GM19324 (cell line): Measurements from ENCODE around the gene GTF3C4.

ENCODE experiments used
- ATAC-seq: cut with Tn5 transposase; IDR thresholded peaks from one replicate; pipeline ENCODE4 v1.9.1; 2021; ENCODE audit warnings: mild to moderate bottlenecking, moderate library complexity; ENCODE audit not compliant: unreplicated experiment, low FRiP score

Gene GTF3C4

GRCh38 chr9:132728497-132728896 is 58.2 kb downstream of the GTF3C4 start:
- no peak for ATAC-seq

GRCh38 chr9:132729235-132729890 is 59.1 kb downstream of the GTF3C4 start:
- ATAC-seq = no peak

GRCh38 chr9:132730054-132731033 is 60.1 kb downstream of the GTF3C4 start:
- no peak for ATAC-seq

- no peak for ATAC-seq
Measured at GRCh38 chr9:132731230-132731629, 61.0 kb downstream of the GTF3C4 start.

GRCh38 chr9:132732326-132733259 is 62.3 kb downstream of the GTF3C4 start:
- ATAC-seq = no peak

GRCh38 chr9:132733260-132733815 is 63.1 kb downstream of the GTF3C4 start:
- ATAC-seq = no peak

- ATAC-seq = no peak
Measured at GRCh38 chr9:132739710-132740310, 69.5 kb downstream of the GTF3C4 start.

- no peak for ATAC-seq
Measured at GRCh38 chr9:132740526-132741309, 70.5 kb downstream of the GTF3C4 start.

GRCh38 chr9:132742821-132743311 is 72.6 kb downstream of the GTF3C4 start:
- no peak for ATAC-seq

- no peak for ATAC-seq
Measured at GRCh38 chr9:132743931-132744479, 73.7 kb downstream of the GTF3C4 start.
